ENCODE data around the gene EPM2A.

GRCh38 chr6:145763742-145764141 is 28.4 kb upstream of the EPM2A start:
- TF ChIP-seq CTCF (conservative IDR thresholded peaks at IDR 0.05 in 1 of 2, IDR thresholded peaks at IDR 0.05 in 1 of 2; ENCODE audit: extremely low read depth in 1 of 2, insufficient read depth in 1 of 2, low read depth in 1 of 2, low read length in 2 of 2) (no peak), EZH2 (IDR thresholded peaks at IDR 0.05; ENCODE audit: borderline replicate concordance, low read length) (no peak)
